Measurements from ENCODE around the gene TMEM106C.

The TMEM106C gene

GRCh38 chr12:47979686-47980085 lies 16.3 kb downstream of the TMEM106C start:
- DNase-seq (ENCODE audit: low spot score), result no peak

GRCh38 chr12:47980197-47980596 lies 16.8 kb downstream of the TMEM106C start:
- DNase-seq (ENCODE audit: low spot score), result no peak

GRCh38 chr12:47980779-47981495 lies 17.5 kb downstream of the TMEM106C start:
- no peak for DNase-seq (ENCODE audit: low spot score)

- DNase-seq (ENCODE audit: low spot score), result no peak
These were observed 18.3 kb downstream of the TMEM106C start for GRCh38 chr12:47981496-47982260.

- no peak for DNase-seq (ENCODE audit: low spot score)
These were observed 18.9 kb downstream of the TMEM106C start for GRCh38 chr12:47982311-47982710.

DNA sequence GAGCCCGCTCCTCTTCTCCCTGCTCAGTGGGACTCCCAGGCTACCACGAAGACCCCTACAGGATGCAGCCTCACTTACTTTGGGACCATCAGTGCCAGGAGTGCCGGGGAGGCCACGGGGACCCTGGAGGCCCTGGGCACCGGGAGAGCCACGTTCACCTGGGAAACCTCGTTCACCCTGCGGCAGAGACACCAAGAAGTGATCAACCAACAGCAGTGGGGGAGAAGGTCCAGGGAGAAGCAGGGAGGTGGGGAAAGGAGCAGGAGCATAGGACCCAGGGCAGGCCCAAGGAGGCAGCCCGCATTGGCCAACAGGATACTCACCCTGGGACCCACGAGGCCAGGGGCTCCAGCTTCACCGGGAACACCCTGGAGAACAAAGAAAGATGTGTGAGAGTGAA lies 19.4 kb downstream of the TMEM106C start:
- DNase-seq (ENCODE audit: low spot score), result no peak

- no peak for DNase-seq (ENCODE audit: low spot score)
These were observed 20.2 kb downstream of the TMEM106C start for GRCh38 chr12:47983541-47984115.

- no peak for DNase-seq (ENCODE audit: low spot score)
These were observed 21.0 kb downstream of the TMEM106C start for GRCh38 chr12:47984331-47984801.

GRCh38 chr12:47985596-47986290 lies 22.3 kb downstream of the TMEM106C start:
- no peak for DNase-seq (ENCODE audit: low spot score)

DNA sequence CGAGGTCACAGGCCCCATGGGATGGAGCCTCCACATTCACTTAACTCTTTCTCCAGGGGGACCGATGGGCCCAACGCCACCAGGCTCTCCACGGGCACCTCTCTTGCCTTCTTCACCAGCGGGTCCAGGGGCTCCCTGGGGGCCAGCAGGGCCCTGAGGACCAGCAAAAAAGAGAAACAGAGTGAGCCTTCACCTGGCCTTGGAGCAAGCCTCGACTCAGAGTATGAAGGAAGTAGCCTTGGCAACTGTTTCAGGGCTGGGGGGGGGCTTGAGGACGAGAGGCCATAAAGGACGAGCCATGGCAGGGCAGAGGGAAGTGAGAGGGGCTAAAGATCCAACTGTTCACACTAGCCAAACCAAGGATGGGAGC lies 22.9 kb downstream of the TMEM106C start:
- no peak for DNase-seq (ENCODE audit: low spot score)

- no peak for DNase-seq (ENCODE audit: low spot score)
These were observed 23.4 kb downstream of the TMEM106C start for GRCh38 chr12:47986832-47987231.

- DNase-seq (ENCODE audit: low spot score), result no peak
These were observed 24.1 kb downstream of the TMEM106C start for GRCh38 chr12:47987411-47988072.

DNA sequence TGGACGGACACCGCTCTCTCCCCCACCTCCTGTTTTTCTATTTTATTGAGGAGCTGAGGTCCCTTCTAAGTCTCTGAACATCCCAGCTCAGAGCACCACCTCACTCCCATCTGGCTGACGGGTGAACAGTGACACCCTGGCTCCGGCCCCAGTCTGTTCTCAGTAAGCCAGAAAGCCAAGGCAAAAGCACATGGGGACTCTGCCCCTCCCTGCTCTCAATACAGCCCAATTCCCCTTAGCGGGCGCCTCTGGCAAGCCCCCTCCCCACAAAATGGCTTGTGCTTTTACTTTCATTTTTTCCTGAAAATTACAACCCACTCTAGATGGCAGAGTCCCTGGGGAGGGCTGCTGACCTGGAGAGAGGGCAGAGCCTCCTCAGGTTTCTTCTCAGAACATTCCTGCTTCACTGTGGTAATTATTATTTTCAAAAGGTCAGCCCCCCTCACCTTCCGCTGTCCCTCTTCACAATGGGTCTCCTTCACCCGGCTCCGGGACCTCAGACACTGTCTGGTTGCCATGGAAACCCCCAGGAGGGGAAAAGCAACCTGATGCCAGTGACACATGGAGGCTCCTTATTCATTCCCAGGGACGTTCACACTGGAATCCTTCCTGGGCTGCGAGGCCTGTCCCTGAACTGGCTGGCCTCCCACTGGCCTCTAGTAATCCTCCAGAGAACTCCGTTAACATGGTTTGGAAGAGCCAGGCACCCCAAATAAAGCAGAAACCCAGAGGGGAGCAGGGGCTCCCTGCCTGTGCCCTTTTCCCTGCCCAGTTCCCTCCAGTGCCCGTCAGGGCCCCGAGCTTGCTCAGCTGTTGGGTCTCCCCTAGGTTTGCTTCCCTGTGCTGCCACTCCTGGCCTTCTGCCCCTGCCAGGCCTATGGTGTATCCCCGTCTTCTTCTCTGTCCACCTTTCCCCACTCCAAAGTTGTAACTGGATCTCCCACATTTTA lies 25.0 kb downstream of the TMEM106C start:
- DNase-seq (ENCODE audit: low spot score), result no peak

GRCh38 chr12:47989023-47989417 lies 25.6 kb downstream of the TMEM106C start:
- DNase-seq (ENCODE audit: low spot score), result no peak

- no peak for DNase-seq (ENCODE audit: low spot score)
These were observed 26.3 kb downstream of the TMEM106C start for GRCh38 chr12:47989666-47990065.

- DNase-seq (ENCODE audit: low spot score), result no peak
These were observed 27.1 kb downstream of the TMEM106C start for GRCh38 chr12:47990351-47991105.

GRCh38 chr12:47991106-47992061 lies 28.0 kb downstream of the TMEM106C start:
- DNase-seq (ENCODE audit: low spot score), result no peak

- no peak for DNase-seq (ENCODE audit: low spot score)
These were observed 29.4 kb downstream of the TMEM106C start for GRCh38 chr12:47992776-47993175.

GRCh38 chr12:47993491-47993890 lies 30.1 kb downstream of the TMEM106C start:
- no peak for DNase-seq (ENCODE audit: low spot score)

All from D341Med (cell line).